HL-60/S4 (cell line): ENCODE measurements around the gene TET1.
"Not testable (repeated sequence)": the region's sequence is repeated elsewhere in the genome, so short reads cannot be mapped to it uniquely, and the experiment has no call there.

Source experiments
- in situ Hi-C: fragments of 300-500 bp; cut with MboI; formaldehyde crosslinking; loops from 2 replicates; pipeline ENCODE4 v1.14.3; 2022; ENCODE audit warnings: low sequenced_read_pairs

The TET1 gene

GRCh38 chr10:68562661-68563570 is 2.8 kb downstream of the TET1 start:
- in situ Hi-C loops = no loop called here

DNA sequence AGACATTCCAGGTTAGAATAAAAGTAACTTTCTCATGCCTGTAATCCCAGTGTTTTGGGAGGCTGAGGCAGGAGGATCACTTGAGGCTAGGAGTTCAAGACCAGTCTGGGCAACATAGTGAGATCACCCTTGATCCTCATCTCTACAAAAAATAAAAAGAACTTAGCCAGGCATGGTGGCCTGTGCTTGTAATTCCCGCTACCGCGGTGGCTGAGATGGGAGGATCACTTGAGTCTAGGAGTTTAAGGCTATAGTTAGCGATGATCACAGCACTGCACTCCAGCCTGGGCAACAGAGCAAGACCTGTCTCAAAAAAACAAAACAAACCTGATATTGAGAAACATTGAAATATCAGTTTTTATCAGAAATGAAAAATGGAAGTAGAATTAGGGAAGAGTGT is 4.6 kb downstream of the TET1 start:
- in situ Hi-C loops = no loop called here

DNA sequence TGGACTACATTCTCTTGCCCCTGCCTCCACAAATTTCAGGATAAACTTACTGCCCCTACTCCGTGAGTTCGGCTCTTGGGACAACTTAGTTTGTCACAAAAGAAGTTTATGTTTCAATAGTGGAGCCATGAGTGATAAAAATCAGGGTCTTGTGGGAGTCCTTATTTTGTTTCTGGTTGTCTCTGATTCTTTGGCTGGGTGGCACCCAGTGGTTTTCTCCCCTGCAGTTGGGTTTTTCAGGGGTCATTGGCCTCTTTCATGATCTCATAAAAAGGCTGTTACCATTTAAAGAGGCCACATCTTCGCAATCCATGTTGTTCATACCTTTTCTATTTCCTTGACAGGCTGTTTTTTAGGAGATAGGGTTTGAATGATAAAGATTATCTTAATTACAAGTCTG is 5.5 kb downstream of the TET1 start:
- in situ Hi-C loops = no loop called here

- in situ Hi-C loops = no loop called here
Observed at GRCh38 chr10:68566351-68566750, 6.2 kb downstream of the TET1 start.

DNA sequence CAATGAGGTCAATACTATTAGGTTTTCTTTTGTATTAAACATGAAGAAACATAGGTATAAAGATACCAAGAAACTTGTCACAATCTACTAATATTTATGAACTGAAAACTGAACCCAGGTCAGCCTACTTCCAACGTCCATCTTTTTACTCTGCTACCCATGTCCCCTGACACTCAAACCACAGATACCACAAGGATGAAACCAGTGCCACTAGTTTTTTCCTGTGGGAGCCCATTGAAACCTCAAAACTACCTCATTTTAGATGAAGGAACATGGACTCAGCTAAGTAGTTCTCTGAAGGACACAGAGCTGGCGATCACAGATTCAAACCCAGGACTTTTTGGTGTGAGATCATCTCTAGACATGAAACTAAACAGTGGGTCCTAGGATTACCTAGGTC is 6.8 kb downstream of the TET1 start:
- in situ Hi-C loops = no loop called here

GRCh38 chr10:68572151-68572550 is 12.0 kb downstream of the TET1 start:
- in situ Hi-C loops = no loop called here

DNA sequence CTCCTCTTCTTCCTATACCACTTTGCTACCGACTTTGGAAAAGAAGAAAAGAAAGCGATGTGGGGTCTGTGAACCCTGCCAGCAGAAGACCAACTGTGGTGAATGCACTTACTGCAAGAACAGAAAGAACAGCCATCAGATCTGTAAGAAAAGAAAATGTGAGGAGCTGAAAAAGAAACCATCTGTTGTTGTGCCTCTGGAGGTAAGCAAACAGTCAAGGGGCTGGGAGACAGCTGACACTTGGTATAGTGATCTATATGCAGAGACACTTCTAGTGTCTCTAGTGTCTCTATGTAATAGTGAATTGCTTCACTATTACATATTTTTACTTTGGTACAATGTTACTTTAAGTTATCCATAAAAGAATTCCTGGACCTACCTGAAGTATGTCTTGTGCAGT is 13.9 kb downstream of the TET1 start:
- in situ Hi-C loops = no loop called here

DNA sequence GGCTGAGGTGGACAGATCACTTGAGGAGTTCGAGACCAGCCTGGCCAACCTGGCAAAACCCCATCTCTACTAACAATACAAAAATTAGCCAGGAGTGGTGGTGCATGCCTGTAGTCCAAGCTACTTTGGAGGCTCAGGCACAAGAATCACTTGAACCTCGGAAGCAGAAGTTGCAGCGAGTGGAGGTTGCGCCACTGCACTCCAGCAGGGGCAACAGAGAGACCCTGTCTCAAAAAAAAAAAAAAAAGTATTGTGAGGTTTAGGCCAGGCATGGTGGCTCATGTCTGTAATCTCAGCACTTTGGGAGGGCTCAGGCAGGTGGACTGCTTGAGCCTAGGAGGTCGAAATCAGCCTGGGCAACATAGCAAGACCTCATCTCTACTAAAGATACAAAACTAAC is 16.0 kb downstream of the TET1 start:
- in situ Hi-C loops = no loop called here

DNA sequence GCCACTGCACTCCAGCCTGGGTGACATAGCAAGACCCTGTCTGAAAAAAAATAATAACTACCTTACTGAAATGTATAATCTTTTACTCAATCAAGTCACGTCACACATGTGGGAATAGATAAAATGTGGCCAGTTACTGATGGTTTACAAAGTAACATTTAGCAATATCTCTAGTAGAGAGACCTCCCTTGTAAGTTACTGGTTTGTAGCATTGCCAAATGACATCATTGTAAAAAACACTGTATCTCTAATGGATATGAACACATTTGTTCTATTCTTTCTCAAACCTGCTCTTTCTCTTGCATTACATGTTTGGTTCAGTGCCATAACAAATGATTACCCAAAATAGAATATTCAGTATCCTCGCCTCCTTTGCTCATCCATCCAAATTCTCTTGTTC is 18.8 kb downstream of the TET1 start:
- in situ Hi-C loops = no loop called here

- in situ Hi-C loops = not testable (repeated sequence)
Observed at GRCh38 chr10:68584187-68584586, 24.1 kb downstream of the TET1 start.

DNA sequence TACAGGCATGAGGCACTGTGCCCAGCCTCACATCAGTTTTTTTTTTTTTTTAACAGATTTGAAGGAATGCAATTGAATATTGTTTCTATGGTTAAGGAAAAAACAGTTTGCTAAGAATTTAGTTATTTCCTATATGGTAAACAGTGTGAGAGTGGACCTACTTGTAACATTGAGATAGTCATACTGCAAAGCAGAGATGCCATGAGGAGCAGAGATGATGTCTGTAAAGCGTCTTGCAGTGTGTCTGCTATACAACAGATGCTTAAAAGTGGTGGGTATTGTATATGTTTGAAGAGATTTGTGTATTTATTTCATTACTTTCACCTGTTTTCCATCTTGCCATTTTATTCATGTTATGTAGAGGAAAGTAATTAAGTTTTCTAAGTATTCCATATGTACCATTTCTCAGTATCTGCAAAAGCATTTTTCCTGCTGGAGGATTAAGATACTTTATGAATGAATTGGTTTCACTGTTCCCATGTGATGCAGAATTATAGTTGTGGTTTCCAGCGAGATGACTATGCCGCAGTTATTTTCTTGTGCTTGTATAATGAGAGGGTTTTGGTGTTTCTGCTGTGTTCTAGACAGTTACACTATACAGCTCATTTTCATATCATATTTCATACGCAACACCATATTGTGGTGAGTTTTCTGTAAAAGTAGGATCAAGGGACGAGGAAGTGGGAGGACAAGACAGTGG is 26.6 kb downstream of the TET1 start:
- in situ Hi-C loops = no loop called here

DNA sequence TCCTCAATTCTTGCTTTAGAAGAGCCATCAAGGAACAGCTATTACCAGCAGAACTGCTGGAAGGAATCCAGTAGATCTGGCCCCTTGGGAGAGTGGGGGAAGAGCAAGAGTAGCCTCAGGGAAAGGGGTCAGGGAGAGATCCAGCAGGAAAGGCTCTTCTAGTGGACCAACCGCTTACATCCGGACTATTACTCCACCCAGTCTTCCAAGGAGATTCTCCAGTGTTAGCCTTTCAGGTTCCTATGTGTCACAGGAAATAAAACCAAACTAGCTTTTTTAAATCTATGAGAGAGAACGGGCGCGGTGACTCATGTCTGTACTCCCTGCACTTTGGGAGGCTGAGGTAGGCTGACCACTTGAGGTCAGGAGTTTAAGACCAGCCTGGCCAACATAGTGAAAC is 34.3 kb downstream of the TET1 start:
- in situ Hi-C loops = no loop called here

- in situ Hi-C loops = no loop called here
Observed at GRCh38 chr10:68595513-68595912, 35.4 kb downstream of the TET1 start.

DNA sequence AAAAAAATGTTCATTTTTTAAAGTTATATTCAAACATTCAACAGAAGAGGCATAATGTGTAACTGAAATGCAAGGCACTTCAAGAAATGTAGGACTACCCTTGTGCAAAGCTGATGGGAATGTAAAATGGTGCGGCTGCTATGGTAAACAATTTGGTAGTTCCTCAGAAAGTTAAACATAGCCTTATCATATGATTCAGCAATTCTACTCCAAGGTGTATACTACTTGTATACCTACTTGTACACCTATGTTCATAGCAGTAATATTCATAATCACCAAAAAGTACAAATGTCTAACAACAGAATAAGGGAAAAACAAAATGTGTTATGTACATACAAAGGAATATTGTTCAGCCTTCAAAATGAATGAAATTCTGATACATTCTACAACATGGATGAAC is 37.3 kb downstream of the TET1 start:
- in situ Hi-C loops = no loop called here

DNA sequence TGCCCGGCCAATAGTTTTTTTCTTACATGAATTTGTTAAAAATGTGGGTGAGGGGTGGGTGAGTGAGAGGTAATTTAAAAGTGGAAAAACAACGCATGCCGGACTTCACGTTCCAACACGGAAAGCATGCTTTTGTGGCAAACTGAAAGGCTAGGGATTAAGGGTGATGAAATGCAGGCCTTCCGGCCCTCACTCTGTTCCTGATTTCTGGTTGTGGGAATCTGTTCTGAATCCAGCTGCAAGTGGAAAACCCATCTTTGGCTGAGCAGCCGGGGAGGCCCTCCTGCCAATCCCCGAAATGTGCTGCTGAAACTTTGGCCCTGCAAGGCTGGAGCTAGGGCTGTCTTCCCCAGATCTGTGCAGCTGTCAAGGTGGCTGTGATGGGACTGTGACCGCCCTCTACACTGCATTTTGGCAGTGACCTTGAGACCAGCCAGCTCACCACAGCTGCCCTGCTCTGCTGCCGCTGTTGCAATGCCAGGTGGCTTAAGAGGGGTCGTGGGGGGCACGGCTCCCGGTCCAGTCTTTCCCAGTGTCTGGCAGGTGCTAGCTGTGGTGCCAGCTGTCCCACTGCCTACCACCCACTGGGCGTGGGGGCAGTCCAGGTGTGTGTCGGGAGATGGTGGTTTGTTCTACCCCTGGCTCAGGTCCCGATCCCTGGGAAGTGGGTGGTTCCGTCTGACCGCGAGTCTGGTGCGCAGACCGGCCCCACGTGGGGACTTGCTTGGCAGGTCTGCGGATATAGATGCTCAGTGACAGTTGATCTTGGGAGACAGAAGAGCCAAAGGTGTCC is 39.0 kb downstream of the TET1 start:
- in situ Hi-C loops = no loop called here

DNA sequence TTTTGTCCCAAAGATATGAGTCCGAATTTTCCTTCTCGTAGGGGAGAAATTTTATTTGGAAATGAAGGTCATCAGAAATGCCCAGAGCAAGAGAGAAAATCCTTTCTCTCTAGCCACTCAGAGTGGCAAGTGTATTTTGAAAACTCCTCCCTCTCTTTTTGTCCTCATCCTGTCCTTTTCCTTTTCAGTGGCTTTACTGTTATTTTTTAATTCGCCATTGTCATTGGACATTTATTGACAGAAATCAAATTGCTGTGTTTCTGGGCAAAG is 39.6 kb downstream of the TET1 start:
- in situ Hi-C loops = no loop called here

GRCh38 chr10:68600041-68600778 is 40.1 kb downstream of the TET1 start:
- in situ Hi-C loops = no loop called here

DNA sequence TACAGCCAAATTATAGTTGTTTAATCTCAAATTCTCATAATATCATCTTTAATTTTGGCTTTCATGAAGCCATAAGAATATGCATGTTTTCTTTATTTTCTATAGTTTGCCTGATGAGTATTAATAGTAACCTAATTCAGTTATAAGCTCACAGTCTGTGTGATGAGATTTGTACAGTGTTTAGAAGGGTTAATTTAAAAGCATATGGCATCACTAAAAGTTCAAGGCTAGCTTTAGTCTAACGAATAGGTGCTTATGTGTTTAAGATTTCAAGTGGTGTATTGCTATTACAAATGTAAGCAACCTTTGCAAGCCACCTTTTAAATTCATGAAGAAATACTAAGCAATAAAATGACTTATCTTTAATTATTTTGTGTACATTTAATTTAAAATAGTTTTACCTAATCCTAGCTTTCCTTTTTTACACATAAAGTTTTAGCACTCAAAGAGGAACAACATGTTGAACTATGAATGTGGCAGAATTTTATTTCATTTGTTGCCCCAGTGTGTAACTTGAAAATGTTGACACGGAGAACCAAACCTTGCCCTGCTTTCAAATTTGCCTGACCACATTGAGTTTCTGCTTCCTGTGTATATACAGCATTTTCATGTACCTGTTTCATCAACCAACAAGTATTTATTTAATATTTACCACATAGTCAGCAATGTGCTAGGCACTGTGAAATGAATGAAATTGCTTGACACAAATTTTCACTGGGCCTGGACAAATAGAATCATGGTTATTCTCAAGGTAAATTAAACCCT is 41.5 kb downstream of the TET1 start:
- in situ Hi-C loops = no loop called here

- in situ Hi-C loops = no loop called here
Observed at GRCh38 chr10:68602434-68602833, 42.3 kb downstream of the TET1 start.

GRCh38 chr10:68603766-68604165 is 43.6 kb downstream of the TET1 start:
- in situ Hi-C loops = no loop called here
